K562 (cell line): Measurements from ENCODE around the gene NFS1.

ENCODE experiments used
- BRD4 ChIP-seq: fragments of 200-600 bp; sonication (generic); IDR thresholded peaks from 2 replicates; pipeline ENCODE4 v1.6.1; 2017; ENCODE audit warnings: inconsistent platforms
- CTCF ChIP-seq, 3 experiments: IDR thresholded peaks in 2 of 3; conservative IDR thresholded peaks in 1 of 3; 2 replicates each; pipeline ENCODE4 v1.5.1; 2011 to 2012; ENCODE audit warnings: low read length in 3 of 3, mild to moderate bottlenecking in 3 of 3, control low read depth in 2 of 3, improper control_type of control experiment in 1 of 3, inconsistent platforms in 1 of 3, low read depth in 1 of 3, mixed read lengths in 1 of 3, moderate library complexity in 1 of 3; ENCODE audit not compliant: insufficient read depth in 2 of 3
- JUND ChIP-seq, 2 experiments: IDR thresholded peaks; 2 replicates in 1 of 2; 3 replicates in 1 of 2; pipeline ENCODE4 v1.6.1; 2011; ENCODE audit warnings: borderline replicate concordance in 2 of 2, low read depth in 2 of 2, low read length in 2 of 2, improper control_type of control experiment in 1 of 2, missing biosample characterization in 1 of 2, missing genetic modification characterization in 1 of 2, missing genetic modification reagents in 1 of 2
- ZNF347 ChIP-seq: fragments of 450-650 bp; formaldehyde crosslinking; IDR thresholded peaks from 2 replicates; pipeline ENCODE4 v1.4.0; 2020; ENCODE audit warnings: low read depth, mild to moderate bottlenecking, moderate library complexity
- TF ChIP-seq, protein P1 (sequence below): sonication (generic); formaldehyde crosslinking; IDR thresholded peaks from 2 replicates; pipeline ENCODE4 v1.8.0; 2022; ENCODE audit warnings: missing genetic modification reagents, mild to moderate bottlenecking, borderline replicate concordance

DNA sequence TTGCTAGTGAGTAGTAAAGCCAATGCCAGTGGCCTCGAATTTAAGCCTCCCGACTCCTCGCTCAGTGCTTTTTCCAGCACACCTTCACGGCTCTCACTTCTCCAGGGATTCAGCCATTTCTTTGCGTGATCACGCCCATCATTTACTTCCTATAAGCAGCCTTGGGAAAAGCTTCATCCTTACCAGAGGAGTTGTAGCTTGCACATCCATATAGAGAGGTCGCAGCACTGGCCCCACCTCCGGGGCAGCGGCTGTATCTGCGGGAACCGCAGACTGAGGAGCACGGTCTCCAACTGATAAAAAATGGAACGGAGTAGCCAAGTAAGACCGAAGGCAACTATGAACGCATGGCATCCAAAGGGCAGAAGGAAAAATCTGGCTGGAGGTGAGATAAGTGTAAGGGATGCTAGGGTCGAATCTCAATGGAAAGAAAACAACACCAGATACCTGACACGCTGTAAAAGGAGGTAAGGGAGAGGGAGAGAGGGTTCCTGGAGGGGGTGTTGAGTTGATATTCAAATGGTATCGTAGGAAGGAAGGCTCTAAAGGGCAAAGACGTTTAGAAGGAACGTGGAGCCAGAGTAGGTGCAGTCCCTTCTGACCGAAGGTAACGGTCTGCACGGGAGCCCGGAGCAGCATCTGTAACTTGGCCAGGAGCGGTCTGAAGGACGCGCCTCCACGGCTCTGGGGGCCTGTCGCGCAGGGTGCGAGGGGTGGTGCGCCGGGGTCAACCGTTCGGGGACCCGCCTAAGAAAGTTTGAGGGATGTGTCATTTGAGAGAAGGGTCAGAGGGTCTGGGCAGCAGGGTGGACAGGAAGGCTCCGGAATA lies 640 bp downstream of the NFS1 start:
- TF ChIP-seq JUND (IDR thresholded peaks at IDR 0.05; ENCODE audit: borderline replicate concordance, low read depth, low read length) (no peak), JUND (tag; IDR thresholded peaks at IDR 0.05; ENCODE audit: borderline replicate concordance, low read depth, low read length) (no peak), BRD4 (no peak), ZNF347 (CRISPR knock-in tag) (no peak), CTCF (IDR thresholded peaks at IDR 0.05 in 2 of 3, conservative IDR thresholded peaks at IDR 0.05 in 1 of 3; ENCODE audit: insufficient read depth in 2 of 3, low read depth in 1 of 3, low read length in 3 of 3) (no peak)
- TF ChIP-seq, protein P1, sequence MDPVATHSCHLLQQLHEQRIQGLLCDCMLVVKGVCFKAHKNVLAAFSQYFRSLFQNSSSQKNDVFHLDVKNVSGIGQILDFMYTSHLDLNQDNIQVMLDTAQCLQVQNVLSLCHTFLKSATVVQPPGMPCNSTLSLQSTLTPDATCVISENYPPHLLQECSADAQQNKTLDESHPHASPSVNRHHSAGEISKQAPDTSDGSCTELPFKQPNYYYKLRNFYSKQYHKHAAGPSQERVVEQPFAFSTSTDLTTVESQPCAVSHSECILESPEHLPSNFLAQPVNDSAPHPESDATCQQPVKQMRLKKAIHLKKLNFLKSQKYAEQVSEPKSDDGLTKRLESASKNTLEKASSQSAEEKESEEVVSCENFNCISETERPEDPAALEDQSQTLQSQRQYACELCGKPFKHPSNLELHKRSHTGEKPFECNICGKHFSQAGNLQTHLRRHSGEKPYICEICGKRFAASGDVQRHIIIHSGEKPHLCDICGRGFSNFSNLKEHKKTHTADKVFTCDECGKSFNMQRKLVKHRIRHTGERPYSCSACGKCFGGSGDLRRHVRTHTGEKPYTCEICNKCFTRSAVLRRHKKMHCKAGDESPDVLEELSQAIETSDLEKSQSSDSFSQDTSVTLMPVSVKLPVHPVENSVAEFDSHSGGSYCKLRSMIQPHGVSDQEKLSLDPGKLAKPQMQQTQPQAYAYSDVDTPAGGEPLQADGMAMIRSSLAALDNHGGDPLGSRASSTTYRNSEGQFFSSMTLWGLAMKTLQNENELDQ (CRISPR knock-in tag), result 0 out of 2 replicates have a peak, but pooled peaks have one; percentile 36
